Mammary epithelial cell (primary cell): Measurements from ENCODE around the gene TRIM56.
"Not testable (repeated sequence)": the region's sequence is repeated elsewhere in the genome, so short reads cannot be mapped to it uniquely, and the experiment has no call there.

Source experiments
- CTCF ChIP-seq, 2 donors: IDR thresholded peaks in 1 of 2; conservative IDR thresholded peaks in 1 of 2; 2 replicates each; pipeline ENCODE4 v1.5.1; 2011 to 2012; ENCODE audit warnings: inconsistent platforms in 2 of 2, low read length in 2 of 2, mild to moderate bottlenecking in 2 of 2, control low read depth in 1 of 2, low read depth in 1 of 2; ENCODE audit not compliant: insufficient read depth in 1 of 2; ENCODE audit errors: extremely low read depth in 1 of 2
- EZH2 ChIP-seq: IDR thresholded peaks from 2 replicates; pipeline ENCODE4 v1.6.1; 2012; ENCODE audit warnings: low read length, inconsistent platforms, borderline replicate concordance

- not testable (repeated sequence) for TF ChIP-seq CTCF (conservative IDR thresholded peaks at IDR 0.05 in 1 of 2, IDR thresholded peaks at IDR 0.05 in 1 of 2; ENCODE audit: extremely low read depth in 1 of 2, insufficient read depth in 1 of 2, low read depth in 1 of 2, low read length in 2 of 2); EZH2
Measured at GRCh38 chr7:101071362-101072104, 13.7 kb upstream of the TRIM56 start.
